GM23248 (cell line): ENCODE measurements around the gene SEC14L1. TPM values are rescaled to one million over a fixed set of nuclear protein-coding genes. Genes with fewer than 3 reads are reported as not detected.
A peak's percentile ranks its signal among the peaks of the same experiment; 100 is the strongest.

Source experiments
- DNase-seq: peaks from one replicate; pipeline ENCODE4 v3.0.0-alpha.2; 2015
- H2AFZ ChIP-seq: fragments of 200-600 bp; sonication (generic); 2 replicates; pipeline ENCODE4 v1.6.1; 2016; ENCODE audit warnings: antibody characterized with exemption
- H3F3A ChIP-seq: fragments of 200-600 bp; sonication (generic); 2 replicates; pipeline ENCODE4 v1.6.1; 2016; ENCODE audit warnings: mild to moderate bottlenecking, antibody characterized with exemption, mixed run types; ENCODE audit not compliant: insufficient read depth
- H3K27ac ChIP-seq: fragments of 200-600 bp; sonication (generic); 2 replicates; pipeline ENCODE4 v1.5.1; 2016; ENCODE audit warnings: mild to moderate bottlenecking
- H3K27me3 ChIP-seq: fragments of 200-600 bp; sonication (generic); replicated peaks from 2 replicates; pipeline ENCODE4 v1.6.1; 2016; ENCODE audit warnings: mild to moderate bottlenecking; ENCODE audit not compliant: insufficient read depth
- H3K36me3 ChIP-seq: fragments of 200-600 bp; sonication (generic); 2 replicates; pipeline ENCODE4 v1.6.1; 2016; ENCODE audit warnings: low read depth, mild to moderate bottlenecking
- H3K4me1 ChIP-seq: fragments of 200-600 bp; sonication (generic); 2 replicates; pipeline ENCODE4 v1.6.1; 2016; ENCODE audit warnings: mild to moderate bottlenecking; ENCODE audit not compliant: insufficient read depth
- H3K4me2 ChIP-seq: fragments of 200-600 bp; sonication (generic); one replicate; pipeline ENCODE4 v1.6.1; 2016; ENCODE audit warnings: mild to moderate bottlenecking; ENCODE audit not compliant: unreplicated experiment
- H3K4me3 ChIP-seq: fragments of 200-600 bp; sonication (generic); 2 replicates; pipeline ENCODE4 v1.5.1; 2016; ENCODE audit warnings: mild to moderate bottlenecking
- H3K79me2 ChIP-seq: fragments of 200-600 bp; sonication (generic); 2 replicates; pipeline ENCODE4 v1.6.1; 2016; ENCODE audit warnings: mild to moderate bottlenecking; ENCODE audit not compliant: insufficient read depth
- H3K9ac ChIP-seq: fragments of 200-600 bp; sonication (generic); 2 replicates; pipeline ENCODE4 v1.6.1; 2016; ENCODE audit warnings: mild to moderate bottlenecking
- H3K9me2 ChIP-seq: fragments of 200-600 bp; sonication (generic); 2 replicates; pipeline ENCODE4 v1.6.1; 2016; ENCODE audit warnings: mixed run types, mild to moderate bottlenecking, moderate library complexity; ENCODE audit not compliant: insufficient read depth
- H3K9me3 ChIP-seq: fragments of 200-600 bp; sonication (generic); one replicate; pipeline ENCODE4 v1.6.1; 2017; ENCODE audit warnings: low read depth
- H4K20me1 ChIP-seq: fragments of 200-600 bp; sonication (generic); 2 replicates; pipeline ENCODE4 v1.6.0; 2016; ENCODE audit not compliant: insufficient read depth
- EZH2 ChIP-seq: fragments of 200-600 bp; sonication (generic); IDR thresholded peaks from 2 replicates; pipeline ENCODE4 v1.6.1; 2018; ENCODE audit warnings: antibody characterized with exemption, mild to moderate bottlenecking; ENCODE audit not compliant: insufficient read depth, poor library complexity, severe bottlenecking
- EZH2phosphoT487 ChIP-seq: fragments of 200-600 bp; sonication (generic); IDR thresholded peaks from 2 replicates; pipeline ENCODE4 v1.6.1; 2018; ENCODE audit warnings: antibody characterized with exemption, moderate library complexity, mild to moderate bottlenecking, low read depth; ENCODE audit not compliant: insufficient read depth
- WGBS, 2 experiments: methylation state at CpG; one replicate each; pipeline ENCODE4 v1.1.6; 2015 to 2017; ENCODE audit warnings: low lambda C conversion rate in 2 of 2, low coverage in 1 of 2; ENCODE audit errors: missing lambda C conversion rate in 2 of 2; 5-methylcytosine and 5-hydroxymethylcytosine counted together
- in situ Hi-C: fragments of 300-500 bp; cut with MboI; formaldehyde crosslinking; loops from 2 replicates; pipeline ENCODE4 v1.15.0; 2020
- polyA plus RNA-seq: library from polyadenylated mRNA; unstranded; fragments of >200 nt; fragmentation: Nextera tagmentation; extraction: Ambion mirVana; gene quantifications from 2 replicates; pipeline ENCODE4 v1.2.1, GENCODE V29; 2016
- total RNA-seq: library from RNA; depleted of rRNA; stranded (reverse); fragments of >200 nt; shearing (Covaris generic); gene quantifications from 2 replicates; pipeline ENCODE4 v1.2.3, GENCODE V29; 2014

The SEC14L1 gene
- total and polyA plus RNA-seq, 2 experiments from 2014 or later, result 24.4 to 26.8 TPM

GRCh38 chr17:77196251-77196650 lies 55.5 kb downstream of the SEC14L1 start:
- TF ChIP-seq EZH2phosphoT487, result no peak
- no peak for TF ChIP-seq EZH2
- WGBS, 2 experiments, result 84 to 89% methylated on average over 5 of the region's 5 CpGs
- in situ Hi-C loops, result loop anchor here (10.0 kb wide), 1 partner anchor 101 kb away; no protein-coding TSS in a partner anchor
- no peak for DNase-seq
- Histone ChIP-seq H3K36me3 (peaks cover 89% of the 10 kb centered on the region), H3K4me2 (no peak overlapping the region), H3K9me3 (no peaks in the 10 kb centered on the region), H4K20me1 (no peaks in the 10 kb centered on the region), H3K9me2 (no peaks in the 10 kb centered on the region), H3K79me2 (peaks cover 24% of the 10 kb centered on the region), H3F3A (no peaks in the 10 kb centered on the region), H3K27ac (no peak overlapping the region), H2AFZ (no peak overlapping the region), H3K9ac (no peak overlapping the region), H3K4me3 (no peak overlapping the region), H3K4me1 (no peaks in the 10 kb centered on the region), H3K27me3 (no peaks in the 10 kb centered on the region)

- Histone ChIP-seq H3K9ac (no peak overlapping the region), H3K4me1 (no peaks in the 10 kb centered on the region), H3K36me3 (peaks cover 84% of the 10 kb centered on the region), H3K27me3 (no peaks in the 10 kb centered on the region), H3K9me2 (no peaks in the 10 kb centered on the region), H2AFZ (no peak overlapping the region), H3K79me2 (peaks cover 16% of the 10 kb centered on the region), H4K20me1 (no peaks in the 10 kb centered on the region), H3F3A (no peaks in the 10 kb centered on the region), H3K4me2 (no peak overlapping the region), H3K27ac (no peak overlapping the region), H3K4me3 (no peak overlapping the region), H3K9me3 (no peaks in the 10 kb centered on the region)
- WGBS, 2 experiments, result 97 to 98% methylated on average over 9 of the region's 9 CpGs
- in situ Hi-C loops, result loop anchor here (10.0 kb wide), 1 partner anchor 102 kb away; no protein-coding TSS in a partner anchor
- no peak for DNase-seq
- no peak for TF ChIP-seq EZH2
- TF ChIP-seq EZH2phosphoT487, result no peak
Measured at GRCh38 chr17:77197115-77197514, 56.3 kb downstream of the SEC14L1 start.

GRCh38 chr17:77200711-77201110 lies 59.9 kb downstream of the SEC14L1 start:
- H3K27me3 ChIP-seq, result no peaks in the 10 kb centered on the region
- H3K4me1 ChIP-seq, result no peaks in the 10 kb centered on the region
- H3K27ac ChIP-seq, result no peak overlapping the region
- no peaks in the 10 kb centered on the region for H3K9me2 ChIP-seq
- no peaks in the 10 kb centered on the region for H3K79me2 ChIP-seq
- no peaks in the 10 kb centered on the region for H4K20me1 ChIP-seq
- H3K4me2 ChIP-seq, result no peak overlapping the region
- 63 to 70% methylated on average over 10 of the region's 10 CpGs for WGBS, 2 experiments
- H3K36me3 ChIP-seq, result peaks cover 64% of the 10 kb centered on the region
- no peak overlapping the region for H2AFZ ChIP-seq
- H3K9me3 ChIP-seq, result no peaks in the 10 kb centered on the region
- H3K9ac ChIP-seq, result no peak overlapping the region
- 0 out of 2 replicates have a peak, but pooled peaks cover 1% of the 10 kb centered on the region for H3F3A ChIP-seq
- in situ Hi-C loops, result no loop called here
- TF ChIP-seq EZH2 (no peak), EZH2phosphoT487 (no peak)
- peak; percentile 5 for DNase-seq
- H3K4me3 ChIP-seq, result no peak overlapping the region

- no peaks in the 10 kb centered on the region for H4K20me1 ChIP-seq
- H3K9me3 ChIP-seq, result no peaks in the 10 kb centered on the region
- H2AFZ ChIP-seq, result no peak overlapping the region
- H3K4me1 ChIP-seq, result peaks cover 9% of the 10 kb centered on the region
- no peaks in the 10 kb centered on the region for H3K27me3 ChIP-seq
- in situ Hi-C loops, result no loop called here
- WGBS, 2 experiments, result 96 to 97% methylated on average over 12 of the region's 12 CpGs
- H3K4me2 ChIP-seq, result no peak overlapping the region
- TF ChIP-seq EZH2 (no peak), EZH2phosphoT487 (no peak)
- H3K79me2 ChIP-seq, result no peaks in the 10 kb centered on the region
- H3K27ac ChIP-seq, result no peak overlapping the region
- 0 out of 2 replicates have a peak, but pooled peaks cover 18% of the 10 kb centered on the region for H3F3A ChIP-seq
- H3K9me2 ChIP-seq, result no peaks in the 10 kb centered on the region
- no peak for DNase-seq
- no peak overlapping the region for H3K9ac ChIP-seq
- peaks cover 49% of the 10 kb centered on the region for H3K36me3 ChIP-seq
- H3K4me3 ChIP-seq, result no peak overlapping the region
Measured at GRCh38 chr17:77203436-77203835, 62.7 kb downstream of the SEC14L1 start.

GRCh38 chr17:77203846-77204245 lies 63.1 kb downstream of the SEC14L1 start:
- Histone ChIP-seq H3K4me3 (no peak overlapping the region), H3K27ac (no peak overlapping the region), H2AFZ (no peak overlapping the region), H3K9ac (no peak overlapping the region), H3K4me1 (peaks cover 13% of the 10 kb centered on the region), H3K4me2 (no peak overlapping the region), H3K79me2 (no peaks in the 10 kb centered on the region), H3F3A (0 out of 2 replicates have a peak, but pooled peaks cover 18% of the 10 kb centered on the region), H3K9me3 (no peaks in the 10 kb centered on the region), H4K20me1 (no peaks in the 10 kb centered on the region), H3K36me3 (peaks cover 49% of the 10 kb centered on the region), H3K9me2 (no peaks in the 10 kb centered on the region), H3K27me3 (no peaks in the 10 kb centered on the region)
- 95% methylated on average over 13 of the region's 13 CpGs for WGBS, 2 experiments
- TF ChIP-seq EZH2phosphoT487 (no peak), EZH2 (no peak)
- DNase-seq, result no peak
- in situ Hi-C loops, result no loop called here
